ENCODE results near the gene STH.
"Not testable (repeated sequence)": the region's sequence is repeated elsewhere in the genome, so short reads cannot be mapped to it uniquely, and the experiment has no call there.

Gene STH

GRCh38 chr17:45998987-45999899 lies at the start of gene STH:
STH (plus strand) TSS chr17:45999250; CDS start chr17:45999280, 30 bp downstream.
- Mint-ChIP-seq H3K4me3 (no peak within 1 kb of the TSS), H3K9me3 (no peaks in the 10 kb centered on the region), H3K27ac (no peak within 1 kb of the TSS), H3K4me1 (peaks cover 3% of the 10 kb centered on the region), H3K36me3 (ENCODE audit: low read depth) (no peaks in the 10 kb centered on the region), H3K27me3 (no peaks in the 10 kb centered on the region)
- ATAC-seq: no peak
- DNase-seq: no peak

GRCh38 chr17:45949755-45950320 lies 49.2 kb upstream of the STH start:
- ATAC-seq (no peak), DNase-seq (no peak)
- Mint-ChIP-seq H3K27me3 (peaks cover 26% of the 10 kb centered on the region), H3K36me3 (ENCODE audit: low read depth) (no peaks in the 10 kb centered on the region), H3K4me3 (no peak overlapping the region), H3K27ac (no peak overlapping the region), H3K4me1 (peaks cover 9% of the 10 kb centered on the region), H3K9me3 (no peaks in the 10 kb centered on the region)

- Mint-ChIP-seq H3K27ac (no peak overlapping the region), H3K27me3 (peaks cover 29% of the 10 kb centered on the region)
- ATAC-seq: no peak
These were observed 48.2 kb upstream of the STH start for GRCh38 chr17:45950888-45951287.

GRCh38 chr17:45951403-45951802 lies 47.6 kb upstream of the STH start:
- no peak for ATAC-seq
- no peaks in the 10 kb centered on the region for H3K36me3 Mint-ChIP-seq (ENCODE audit: low read depth)
- no peaks in the 10 kb centered on the region for H3K9me3 Mint-ChIP-seq
- DNase-seq: no peak
- no peak overlapping the region for H3K27ac Mint-ChIP-seq
- peaks cover 9% of the 10 kb centered on the region for H3K4me1 Mint-ChIP-seq
- H3K4me3 Mint-ChIP-seq: no peak overlapping the region
- H3K27me3 Mint-ChIP-seq: peaks cover 29% of the 10 kb centered on the region

More at GRCh38 chr17:45950888-45951287, 48.2 kb upstream of the STH start:
- Mint-ChIP-seq H3K4me1 (peaks cover 9% of the 10 kb centered on the region), H3K36me3 (ENCODE audit: low read depth) (no peaks in the 10 kb centered on the region), H3K4me3 (no peak overlapping the region), H3K9me3 (no peaks in the 10 kb centered on the region)
- no peak for DNase-seq

GRCh38 chr17:45951941-45952340 lies 47.1 kb upstream of the STH start:
- DNase-seq (no peak), ATAC-seq (no peak)
- H3K27ac Mint-ChIP-seq: no peak overlapping the region
- H3K4me1 Mint-ChIP-seq: peaks cover 9% of the 10 kb centered on the region
- no peaks in the 10 kb centered on the region for H3K36me3 Mint-ChIP-seq (ENCODE audit: low read depth)
- peaks cover 29% of the 10 kb centered on the region for H3K27me3 Mint-ChIP-seq
- H3K4me3 Mint-ChIP-seq: no peak overlapping the region
- no peaks in the 10 kb centered on the region for H3K9me3 Mint-ChIP-seq

- Mint-ChIP-seq H3K4me3 (no peak overlapping the region), H3K27ac (no peak overlapping the region), H3K4me1 (peaks cover 9% of the 10 kb centered on the region), H3K36me3 (ENCODE audit: low read depth) (no peaks in the 10 kb centered on the region), H3K9me3 (no peaks in the 10 kb centered on the region), H3K27me3 (peaks cover 29% of the 10 kb centered on the region)
- ATAC-seq: no peak
- no peak for DNase-seq
These were observed 46.2 kb upstream of the STH start for GRCh38 chr17:45952814-45953320.

- Mint-ChIP-seq H3K27me3 (peaks cover 29% of the 10 kb centered on the region), H3K4me3 (no peak overlapping the region), H3K27ac (no peak overlapping the region), H3K4me1 (peaks cover 8% of the 10 kb centered on the region), H3K9me3 (no peaks in the 10 kb centered on the region), H3K36me3 (ENCODE audit: low read depth) (no peaks in the 10 kb centered on the region)
- DNase-seq: no peak
- no peak for ATAC-seq
These were observed 45.5 kb upstream of the STH start for GRCh38 chr17:45953561-45953960.

- DNase-seq: no peak
- Mint-ChIP-seq H3K9me3 (no peaks in the 10 kb centered on the region), H3K36me3 (ENCODE audit: low read depth) (no peaks in the 10 kb centered on the region), H3K4me1 (no peaks in the 10 kb centered on the region), H3K4me3 (no peak overlapping the region), H3K27ac (no peak overlapping the region), H3K27me3 (peaks cover 24% of the 10 kb centered on the region)
- no peak for ATAC-seq
These were observed 44.1 kb upstream of the STH start for GRCh38 chr17:45954914-45955313.

- Mint-ChIP-seq H3K4me3 (no peak overlapping the region), H3K9me3 (no peaks in the 10 kb centered on the region), H3K36me3 (ENCODE audit: low read depth) (no peaks in the 10 kb centered on the region), H3K27me3 (peaks cover 20% of the 10 kb centered on the region), H3K4me1 (no peaks in the 10 kb centered on the region), H3K27ac (no peak overlapping the region)
- DNase-seq: no peak
- ATAC-seq: no peak
These were observed 43.7 kb upstream of the STH start for GRCh38 chr17:45955326-45955725.

GRCh38 chr17:45956090-45956489 lies 43.0 kb upstream of the STH start:
- Mint-ChIP-seq H3K36me3 (ENCODE audit: low read depth) (no peaks in the 10 kb centered on the region), H3K27me3 (peaks cover 14% of the 10 kb centered on the region), H3K27ac (no peak overlapping the region), H3K4me3 (no peak overlapping the region), H3K9me3 (no peaks in the 10 kb centered on the region), H3K4me1 (no peaks in the 10 kb centered on the region)
- ATAC-seq: no peak
- DNase-seq: no peak

GRCh38 chr17:45956746-45957145 lies 42.3 kb upstream of the STH start:
- not testable (repeated sequence) for DNase-seq; H3K36me3 Mint-ChIP-seq (ENCODE audit: low read depth); H3K4me1 Mint-ChIP-seq; ATAC-seq; H3K9me3 Mint-ChIP-seq; H3K27ac Mint-ChIP-seq; H3K4me3 Mint-ChIP-seq
- H3K27me3 Mint-ChIP-seq: peaks cover 11% of the 10 kb centered on the region

- Mint-ChIP-seq H3K9me3 (no peaks in the 10 kb centered on the region), H3K27ac (no peak overlapping the region), H3K36me3 (ENCODE audit: low read depth) (no peaks in the 10 kb centered on the region), H3K27me3 (peaks cover 7% of the 10 kb centered on the region), H3K4me1 (no peaks in the 10 kb centered on the region), H3K4me3 (no peak overlapping the region)
- DNase-seq: no peak
- ATAC-seq: no peak
These were observed 40.7 kb upstream of the STH start for GRCh38 chr17:45958307-45958706.

GRCh38 chr17:45958994-45959665 lies 39.9 kb upstream of the STH start:
- H3K36me3 Mint-ChIP-seq (ENCODE audit: low read depth): no peaks in the 10 kb centered on the region
- H3K4me1 Mint-ChIP-seq: no peaks in the 10 kb centered on the region
- no peak for ATAC-seq
- H3K27ac Mint-ChIP-seq: no peak overlapping the region
- H3K27me3 Mint-ChIP-seq: peaks cover 3% of the 10 kb centered on the region
- no peaks in the 10 kb centered on the region for H3K9me3 Mint-ChIP-seq
- no peak overlapping the region for H3K4me3 Mint-ChIP-seq
- no peak for DNase-seq

- Mint-ChIP-seq H3K27me3 (no peaks in the 10 kb centered on the region), H3K27ac (no peak overlapping the region), H3K36me3 (ENCODE audit: low read depth) (no peaks in the 10 kb centered on the region), H3K4me3 (no peak overlapping the region), H3K4me1 (no peaks in the 10 kb centered on the region), H3K9me3 (no peaks in the 10 kb centered on the region)
- no peak for DNase-seq
- ATAC-seq: no peak
These were observed 38.7 kb upstream of the STH start for GRCh38 chr17:45960311-45960710.

GRCh38 chr17:45961206-45961605 lies 37.8 kb upstream of the STH start:
- no peaks in the 10 kb centered on the region for H3K36me3 Mint-ChIP-seq (ENCODE audit: low read depth)
- peaks cover 7% of the 10 kb centered on the region for H3K27me3 Mint-ChIP-seq
- DNase-seq: no peak
- no peak overlapping the region for H3K27ac Mint-ChIP-seq
- H3K9me3 Mint-ChIP-seq: no peaks in the 10 kb centered on the region
- no peaks in the 10 kb centered on the region for H3K4me1 Mint-ChIP-seq
- no peak overlapping the region for H3K4me3 Mint-ChIP-seq
- ATAC-seq: no peak
